OCI-LY3 (cell line): ENCODE measurements around the gene BAIAP2L1.

ENCODE experiments used
- CTCF ChIP-seq: fragments of 200-600, 300-600 bp; sonication (generic); IDR thresholded peaks from 2 replicates; pipeline ENCODE4 v1.5.1; 2014; ENCODE audit warnings: antibody characterized with exemption, low read length, low read depth
- EZH2phosphoT487 ChIP-seq: fragments of 200-600 bp; shearing (Covaris generic); IDR thresholded peaks from 2 replicates; pipeline ENCODE4 v1.6.1; 2018; ENCODE audit warnings: antibody characterized with exemption, mixed run types, low read depth

- TF ChIP-seq CTCF (no peak), EZH2phosphoT487 (no peak)
These were observed 49.8 kb downstream of the BAIAP2L1 start for GRCh38 chr7:98351136-98351535.
